ENCODE data around the gene CCDC169. TPM values are rescaled to one million over a fixed set of nuclear protein-coding genes. Genes with fewer than 3 reads are reported as not detected.
"Not testable (repeated sequence)": the region's sequence is repeated elsewhere in the genome, so short reads cannot be mapped to it uniquely, and the experiment has no call there.

CCDC169 gene
- total RNA-seq, result 6.9 TPM

- DNase-seq (ENCODE audit: low spot score in 2 of 2) (peak; percentile 29 to 66), FAIRE-seq (no peak)
Observed at GRCh38 chr13:36297366-36298338, at the start of gene CCDC169. Gene CCDC169, minus strand, starts transcription at chr13:36297814. Its CDS starts 95 bp downstream, at chr13:36297719.

GRCh38 chr13:36346222-36347083 is 48.8 kb upstream of the CCDC169 start, which contains the start of gene SPART:
Gene SPART, minus strand, starts transcription at chr13:36346394. Its CDS starts 10,564 bp downstream, at chr13:36335830.
- FAIRE-seq, result no peak
- peak; percentile 85 to 87 for DNase-seq (ENCODE audit: low spot score in 2 of 2)

GRCh38 chr13:36345438-36346221 is 48.0 kb upstream of the CCDC169 start:
- FAIRE-seq, result no peak
- peak; percentile 24 to 31 for DNase-seq (ENCODE audit: low spot score in 2 of 2)

- FAIRE-seq (no peak), DNase-seq (ENCODE audit: low spot score in 2 of 2) (peak in 1 of 2 donors; percentile 27)
Observed at GRCh38 chr13:36344886-36345437, 47.3 kb upstream of the CCDC169 start.

DNA sequence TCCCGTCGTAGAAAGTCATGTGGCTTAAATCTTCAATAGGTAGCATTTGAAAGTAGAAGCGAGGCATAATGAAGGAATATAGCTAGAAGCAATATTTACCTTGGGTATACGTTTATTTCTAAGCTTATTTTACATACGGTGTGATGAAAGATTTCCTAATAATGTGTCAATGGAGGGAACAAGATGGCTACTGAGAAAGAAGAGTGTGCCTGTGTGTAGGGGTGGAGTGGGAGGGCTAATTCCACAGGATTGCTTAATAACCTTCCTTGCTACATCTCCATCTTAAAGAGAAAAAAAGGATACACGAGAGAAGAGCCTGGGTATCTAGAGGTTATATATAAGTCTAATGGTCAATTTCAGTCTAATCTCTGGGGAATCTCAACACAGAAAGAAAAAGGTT is 46.6 kb upstream of the CCDC169 start:
- FAIRE-seq (no peak), DNase-seq (ENCODE audit: low spot score in 2 of 2) (no peak)

- DNase-seq (ENCODE audit: low spot score in 2 of 2), result no peak
- FAIRE-seq, result no peak
Observed at GRCh38 chr13:36343766-36344165, 46.2 kb upstream of the CCDC169 start.

DNA sequence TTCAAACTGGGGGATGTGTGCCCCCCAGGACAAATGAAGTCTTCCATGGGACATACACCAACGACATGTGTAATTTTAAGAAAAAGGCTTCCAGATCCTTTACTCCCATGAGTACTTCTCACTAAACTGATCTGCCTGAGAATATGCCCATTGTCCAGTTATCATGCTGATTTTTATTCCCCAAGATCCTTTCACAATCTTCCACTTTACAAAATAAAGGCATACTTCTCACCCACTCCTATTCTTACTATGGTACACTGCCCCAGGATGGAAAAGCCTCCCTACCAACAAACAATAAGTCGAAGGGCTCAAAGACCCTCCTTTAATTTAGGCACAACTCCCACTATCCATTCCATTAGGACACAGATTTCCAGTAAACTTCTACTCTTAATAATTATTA is 45.1 kb upstream of the CCDC169 start:
- FAIRE-seq, result no peak
- no peak for DNase-seq (ENCODE audit: low spot score in 2 of 2)

GRCh38 chr13:36341718-36342117 is 44.1 kb upstream of the CCDC169 start:
- FAIRE-seq, result no peak
- no peak for DNase-seq (ENCODE audit: low spot score in 2 of 2)

GRCh38 chr13:36339600-36340155 is 42.1 kb upstream of the CCDC169 start:
- FAIRE-seq (no peak), DNase-seq (ENCODE audit: low spot score in 2 of 2) (no peak)

DNA sequence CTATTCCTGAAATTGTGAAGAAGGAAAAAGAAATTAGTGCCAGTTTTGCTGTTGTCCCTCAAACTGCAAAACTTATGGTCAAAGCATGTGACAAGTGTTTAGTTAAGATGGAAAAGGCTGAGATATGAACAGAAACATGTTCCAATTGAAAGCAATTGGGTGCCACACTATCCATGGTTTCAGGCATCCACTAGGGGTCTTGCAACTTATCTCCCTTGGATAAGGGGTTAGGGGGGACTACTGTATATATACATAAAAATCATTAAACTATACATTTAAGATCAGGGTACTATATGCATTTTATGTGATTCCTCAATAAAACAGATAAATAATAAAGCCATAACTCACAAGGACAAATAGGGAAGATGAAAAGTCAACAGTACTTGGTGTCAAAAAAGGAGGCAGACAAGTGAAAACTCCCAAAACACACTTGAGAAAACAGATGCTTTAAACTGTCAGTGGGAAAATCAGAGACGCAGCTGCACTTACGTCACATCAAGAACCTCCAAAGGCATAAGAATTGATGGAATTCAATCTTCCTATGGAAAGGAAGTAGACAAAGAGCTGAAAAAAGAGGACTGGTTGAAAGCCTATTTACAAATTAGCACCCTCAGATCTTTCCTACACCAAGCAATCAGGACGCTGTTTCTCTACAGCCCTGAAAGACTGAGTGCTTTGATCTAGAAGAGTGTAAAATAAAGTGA is 40.5 kb upstream of the CCDC169 start:
- no peak for FAIRE-seq
- no peak for DNase-seq (ENCODE audit: low spot score in 2 of 2)

DNA sequence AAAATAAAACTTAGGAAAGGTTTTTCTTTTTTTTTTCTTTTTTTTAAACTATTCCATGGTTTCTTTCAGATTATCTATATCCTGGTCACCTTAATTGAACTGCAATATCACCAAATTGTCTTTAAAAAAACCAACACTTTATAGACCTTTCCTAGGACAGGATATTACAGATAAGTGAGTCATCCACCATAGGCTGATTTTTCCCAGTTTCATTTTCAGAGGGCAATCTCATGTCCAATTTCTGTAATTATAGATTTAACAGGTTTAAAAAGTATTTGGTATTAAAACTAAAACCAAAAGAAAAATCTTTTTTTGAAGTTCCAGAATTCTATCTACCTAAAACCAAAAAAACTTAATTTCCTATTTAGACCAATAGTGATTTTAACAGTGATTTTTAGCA is 35.4 kb upstream of the CCDC169 start:
- peak; percentile 89 for FAIRE-seq
- no peak for DNase-seq (ENCODE audit: low spot score in 2 of 2)

DNA sequence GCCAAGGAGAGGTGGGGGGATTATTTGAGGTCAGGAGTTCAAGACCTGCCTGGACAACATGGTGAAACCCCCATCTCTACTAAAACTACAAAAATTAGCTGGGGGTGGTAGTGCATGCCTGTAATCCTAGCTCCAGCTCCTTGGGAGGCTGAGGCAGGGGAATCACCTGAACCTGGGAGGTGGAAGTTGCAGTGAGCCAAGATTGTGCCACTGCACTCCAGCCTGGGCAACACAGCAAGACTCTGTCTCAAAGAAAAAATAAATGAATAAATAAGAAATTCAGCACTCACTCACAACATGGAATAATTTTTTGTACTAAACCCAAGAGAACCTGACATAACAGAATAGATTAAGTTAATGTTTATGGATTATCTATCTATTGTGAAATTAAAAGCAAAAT is 34.6 kb upstream of the CCDC169 start:
- DNase-seq (ENCODE audit: low spot score in 2 of 2); FAIRE-seq: not testable (repeated sequence)

DNA sequence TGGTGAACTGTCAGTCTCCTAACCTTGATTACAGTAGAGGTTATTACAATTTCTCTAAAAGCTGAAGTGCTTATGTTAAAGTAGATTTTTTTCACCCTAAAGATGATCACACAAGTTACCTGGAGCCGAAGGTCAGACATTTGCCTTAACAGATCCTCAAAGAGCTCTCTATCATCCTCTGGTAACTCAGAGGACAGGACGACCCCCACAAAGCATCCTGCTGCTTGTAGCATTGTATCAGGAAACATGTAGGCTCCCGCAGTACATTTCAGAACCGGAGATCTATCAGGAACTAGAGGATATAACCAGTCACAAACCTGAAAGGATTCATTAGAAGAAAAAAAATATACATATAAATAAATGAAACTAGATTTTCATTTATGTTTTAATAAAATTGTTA is 33.7 kb upstream of the CCDC169 start:
- FAIRE-seq (no peak), DNase-seq (ENCODE audit: low spot score in 2 of 2) (no peak)

- DNase-seq (ENCODE audit: low spot score in 2 of 2) (no peak), FAIRE-seq (no peak)
Observed at GRCh38 chr13:36329361-36329760, 31.7 kb upstream of the CCDC169 start.

GRCh38 chr13:36328821-36329220 is 31.2 kb upstream of the CCDC169 start:
- DNase-seq (ENCODE audit: low spot score in 2 of 2) (no peak), FAIRE-seq (no peak)

- DNase-seq (ENCODE audit: low spot score in 2 of 2) (no peak), FAIRE-seq (no peak)
Observed at GRCh38 chr13:36325912-36326311, 28.3 kb upstream of the CCDC169 start.

DNA sequence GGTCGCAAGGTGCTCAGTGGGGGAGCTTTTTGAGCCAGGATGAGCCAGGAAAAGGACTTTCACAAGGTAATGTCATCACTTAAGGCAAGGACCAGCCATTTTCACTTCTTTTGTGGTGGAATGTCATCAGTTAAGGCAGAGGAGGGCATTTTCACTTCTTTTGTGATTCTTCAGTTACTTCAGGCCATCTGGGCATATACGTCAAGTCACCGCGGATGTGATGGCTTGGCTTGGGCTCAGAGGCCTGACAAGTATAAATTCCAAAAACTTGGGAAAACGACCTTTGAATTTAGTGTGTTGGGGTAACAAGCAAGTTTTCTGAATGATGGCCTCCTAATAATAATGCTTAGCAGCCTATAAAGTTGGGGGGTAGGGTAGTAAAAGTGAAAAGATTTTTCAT is 27.3 kb upstream of the CCDC169 start:
- not testable (repeated sequence) for FAIRE-seq; DNase-seq (ENCODE audit: low spot score in 2 of 2)

- FAIRE-seq, result no peak
Observed at GRCh38 chr13:36323951-36324566, 26.4 kb upstream of the CCDC169 start.

GRCh38 chr13:36323408-36323807 is 25.8 kb upstream of the CCDC169 start:
- DNase-seq (ENCODE audit: low spot score in 2 of 2) (no peak), FAIRE-seq (no peak)

More at GRCh38 chr13:36323951-36324566, 26.4 kb upstream of the CCDC169 start:
- DNase-seq (ENCODE audit: low spot score in 2 of 2), result no peak

Measured in frontal cortex (tissue), 4 donors.